HCT116 (cell line): ENCODE data around the gene LRP1B. TPM values are rescaled to one million over a fixed set of nuclear protein-coding genes. Genes with fewer than 3 reads are reported as not detected.

ENCODE experiments used
- ATAC-seq: fragments of 200-7000 bp; cut with Tn5 transposase; 2 replicates; pipeline ENCODE4 v1.9.1; 2020; ENCODE audit warnings: mild to moderate bottlenecking, moderate library complexity
- BruUV-seq: library from RNA; stranded (reverse); fragments of 400-500 nt; replicated peaks from 2 replicates; lab custom pipeline; 2021; lab: Mats Ljungman, UMichigan
- CTCF ChIA-PET: fragments of 300-600 bp; sonication (Branson Sonifier 250); formaldehyde crosslinking; loops from one replicate; lab custom pipeline; 2021; ENCODE audit warnings: antibody characterized with exemption; lab: Charles Lee
- POLR2A ChIA-PET: fragments of 300-600, 350-600 bp; sonication (Branson Sonifier 250); formaldehyde crosslinking; loops from one replicate; lab custom pipeline; 2021; ENCODE audit warnings: antibody characterized with exemption; lab: Charles Lee
- RAD21 ChIA-PET, 2 experiments: fragments of 300-600 bp; sonication (Branson Sonifier 250); formaldehyde crosslinking; loops; one replicate each; lab custom pipeline; 2023; ENCODE audit warnings: low total read pairs in 2 of 2; ENCODE audit not compliant: uncharacterized antibody in 2 of 2, unreplicated experiment in 2 of 2, low non-redundant PET in 1 of 2; lab: Charles Lee
- DNase-seq: peaks from one replicate; pipeline ENCODE4 v3.0.0-alpha.2; 2010; ENCODE audit warnings: low read depth, low spot score
- H2AFZ ChIP-seq: fragments of 200-600 bp; shearing (Covaris generic), sonication (generic); 2 replicates; pipeline ENCODE4 v1.6.1; 2017; ENCODE audit warnings: low read depth, mixed run types, mixed read lengths, antibody characterized with exemption, low read length; ENCODE audit not compliant: poor library complexity, severe bottlenecking
- H3K27ac ChIP-seq: 2 replicates; pipeline ENCODE4 v1.5.1; 2012; ENCODE audit warnings: low read depth, low read length
- H3K27me3 ChIP-seq: fragments of 200-600 bp; sonication (generic); 2 replicates; pipeline ENCODE4 v1.6.1; 2016; ENCODE audit warnings: mixed run types, low read length, mixed read lengths; ENCODE audit not compliant: insufficient read depth
- H3K36me3 ChIP-seq, 2 experiments: fragments of 200-500 bp in 1 of 2; fragments of 200-600 bp in 1 of 2; sonication (Bioruptor generic) in 1 of 2; sonication (generic) in 1 of 2; 2 replicates each; pipeline versions ENCODE4 v1.5.1 to v1.6.1; 2014 to 2016; ENCODE audit warnings: low read length in 2 of 2, inconsistent platforms in 1 of 2, mixed read lengths in 1 of 2, mixed run types in 1 of 2; ENCODE audit not compliant: insufficient read depth in 2 of 2, control insufficient read depth in 1 of 2
- H3K4me1 ChIP-seq, 2 experiments: fragments of 200-600 bp in 1 of 2; sonication (generic) in 1 of 2; 2 replicates each; pipeline versions ENCODE4 v1.5.1 to v1.6.1; 2012 to 2017; ENCODE audit warnings: low read length in 2 of 2, inconsistent platforms in 1 of 2, mild to moderate bottlenecking in 1 of 2, mixed read lengths in 1 of 2, mixed run types in 1 of 2, moderate library complexity in 1 of 2; ENCODE audit not compliant: insufficient read depth in 2 of 2, control insufficient read depth in 1 of 2
- H3K4me2 ChIP-seq: fragments of 200-600 bp; sonication (generic); 2 replicates; pipeline ENCODE4 v1.6.1; 2017; ENCODE audit warnings: mixed run types, low read length, mixed read lengths
- H3K4me3 ChIP-seq, 2 experiments: fragments of 200-600 bp in 1 of 2; sonication (generic) in 1 of 2; replicated peaks in 1 of 2; 2 replicates each; pipeline ENCODE4 v1.5.1; 2011 to 2016; ENCODE audit warnings: low read length in 2 of 2, control low read depth in 1 of 2, low read depth in 1 of 2, mild to moderate bottlenecking in 1 of 2, mixed read lengths in 1 of 2, mixed run types in 1 of 2
- H3K79me2 ChIP-seq: fragments of 200-600 bp; sonication (generic); 2 replicates; pipeline ENCODE4 v1.6.1; 2017; ENCODE audit warnings: mild to moderate bottlenecking, mixed run types, low read length, moderate library complexity, mixed read lengths; ENCODE audit not compliant: insufficient read depth
- H3K9ac ChIP-seq: fragments of 200-600 bp; sonication (generic); 2 replicates; pipeline ENCODE4 v1.6.1; 2016; ENCODE audit warnings: low read length, mixed read lengths
- H3K9me2 ChIP-seq: fragments of 200-600 bp; sonication (generic), shearing (Covaris generic); 2 replicates; pipeline ENCODE4 v1.6.1; 2017; ENCODE audit warnings: mixed run types, mild to moderate bottlenecking, moderate library complexity; ENCODE audit not compliant: insufficient read depth
- H3K9me3 ChIP-seq, 2 experiments: fragments of 200-500 bp in 1 of 2; fragments of 200-600 bp in 1 of 2; sonication (Bioruptor generic) in 1 of 2; sonication (generic) in 1 of 2; 2 replicates each; pipeline ENCODE4 v1.6.1; 2014 to 2017; ENCODE audit warnings: low read length in 2 of 2, mixed read lengths in 2 of 2, inconsistent platforms in 1 of 2, low read depth in 1 of 2, mild to moderate bottlenecking in 1 of 2, mixed run types in 1 of 2, moderate library complexity in 1 of 2; ENCODE audit not compliant: control insufficient read depth in 1 of 2, insufficient read depth in 1 of 2
- H4K20me1 ChIP-seq: fragments of 200-600 bp; sonication (generic), shearing (Covaris generic); 2 replicates; pipeline ENCODE4 v1.6.1; 2017; ENCODE audit warnings: mixed run types, mild to moderate bottlenecking, moderate library complexity; ENCODE audit not compliant: insufficient read depth
- CBX3 ChIP-seq: IDR thresholded peaks from 2 replicates; pipeline ENCODE4 v1.6.1; 2012; ENCODE audit warnings: low read depth
- EZH2 ChIP-seq: fragments of 200-600 bp; sonication (generic); IDR thresholded peaks from 2 replicates; pipeline ENCODE4 v1.6.1; 2017; ENCODE audit warnings: antibody characterized with exemption, mixed run types
- POLR2A ChIP-seq: IDR thresholded peaks from 2 replicates; pipeline ENCODE4 v1.7.0; 2011; ENCODE audit warnings: borderline replicate concordance; ENCODE audit not compliant: insufficient read depth, insufficient read length; ENCODE audit errors: extremely low read depth
- RAD21 ChIP-seq: IDR thresholded peaks from 2 replicates; pipeline ENCODE4 v1.6.1; 2012; ENCODE audit warnings: low read depth, mild to moderate bottlenecking
- SIN3A ChIP-seq: IDR thresholded peaks from 2 replicates; pipeline ENCODE4 v1.6.1; 2012; ENCODE audit warnings: low read depth
- SP1 ChIP-seq: IDR thresholded peaks from 2 replicates; pipeline ENCODE4 v1.6.1; 2012; ENCODE audit warnings: low read depth
- intact Hi-C: fragments of 100-400 bp; cut with micrococcal nuclease; formaldehyde crosslinking; loops from 2 replicates; pipeline ENCODE4 v1.10.0; 2022
- total RNA-seq: library from RNA; stranded (reverse); gene quantifications from one replicate; pipeline ENCODE4 v1.2.1, GENCODE V29; 2021; ENCODE audit not compliant: unreplicated experiment
- TF ChIP-seq, protein P1 (sequence below), 3 experiments: fragments of 200-600 bp in 1 of 3; sonication (generic) in 1 of 3; IDR thresholded peaks in 2 of 3; conservative IDR thresholded peaks in 1 of 3; 2 replicates each; pipeline ENCODE4 v1.5.1; 2012 to 2017; ENCODE audit warnings: low read depth in 2 of 3, low read length in 2 of 3, antibody characterized with exemption in 1 of 3, borderline replicate concordance in 1 of 3, control low read depth in 1 of 3, mild to moderate bottlenecking in 1 of 3, mixed read lengths in 1 of 3, mixed run types in 1 of 3, moderate library complexity in 1 of 3; ENCODE audit not compliant: insufficient read depth in 1 of 3
- TF ChIP-seq, protein P2 (sequence below): IDR thresholded peaks from 2 replicates; pipeline ENCODE4 v1.6.1; 2012
- TF ChIP-seq, protein P3 (sequence below): IDR thresholded peaks from 2 replicates; pipeline ENCODE4 v1.6.1; 2012; ENCODE audit warnings: low read depth

The LRP1B gene
- total RNA-seq, 1 experiment from 2014 or later, result 0.34 TPM

GRCh38 chr2:141590620-141591019 lies 540.2 kb downstream of the LRP1B start:
- RAD21 ChIA-PET, result no interaction called here
- POLR2A ChIA-PET, result no interaction called here

More at GRCh38 chr2:141590620-141591019, 540.2 kb downstream of the LRP1B start:
- H3K36me3 ChIP-seq, result no peaks in the 10 kb centered on the region
- H3K27ac ChIP-seq, result no peak overlapping the region
- no peak overlapping the region for H2AFZ ChIP-seq
- no peak overlapping the region for H3K4me2 ChIP-seq
- no peaks in the 10 kb centered on the region for H3K9me2 ChIP-seq
- no peaks in the 10 kb centered on the region for H3K9me3 ChIP-seq
- H4K20me1 ChIP-seq, result no peaks in the 10 kb centered on the region
- H3K27me3 ChIP-seq, result no peaks in the 10 kb centered on the region
- no peak overlapping the region for H3K9ac ChIP-seq
- CTCF ChIA-PET, result no interaction called here
- no peaks in the 10 kb centered on the region for H3K4me1 ChIP-seq
- DNase-seq, result no peak
- TF ChIP-seq, protein P1, sequence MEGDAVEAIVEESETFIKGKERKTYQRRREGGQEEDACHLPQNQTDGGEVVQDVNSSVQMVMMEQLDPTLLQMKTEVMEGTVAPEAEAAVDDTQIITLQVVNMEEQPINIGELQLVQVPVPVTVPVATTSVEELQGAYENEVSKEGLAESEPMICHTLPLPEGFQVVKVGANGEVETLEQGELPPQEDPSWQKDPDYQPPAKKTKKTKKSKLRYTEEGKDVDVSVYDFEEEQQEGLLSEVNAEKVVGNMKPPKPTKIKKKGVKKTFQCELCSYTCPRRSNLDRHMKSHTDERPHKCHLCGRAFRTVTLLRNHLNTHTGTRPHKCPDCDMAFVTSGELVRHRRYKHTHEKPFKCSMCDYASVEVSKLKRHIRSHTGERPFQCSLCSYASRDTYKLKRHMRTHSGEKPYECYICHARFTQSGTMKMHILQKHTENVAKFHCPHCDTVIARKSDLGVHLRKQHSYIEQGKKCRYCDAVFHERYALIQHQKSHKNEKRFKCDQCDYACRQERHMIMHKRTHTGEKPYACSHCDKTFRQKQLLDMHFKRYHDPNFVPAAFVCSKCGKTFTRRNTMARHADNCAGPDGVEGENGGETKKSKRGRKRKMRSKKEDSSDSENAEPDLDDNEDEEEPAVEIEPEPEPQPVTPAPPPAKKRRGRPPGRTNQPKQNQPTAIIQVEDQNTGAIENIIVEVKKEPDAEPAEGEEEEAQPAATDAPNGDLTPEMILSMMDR (IDR thresholded peaks at IDR 0.05 in 2 of 3, conservative IDR thresholded peaks at IDR 0.05 in 1 of 3; ENCODE audit: borderline replicate concordance in 1 of 3, insufficient read depth in 1 of 3, low read depth in 2 of 3, low read length in 2 of 3), result no peak
- TF ChIP-seq POLR2A (no peak), SIN3A (no peak), RAD21 (no peak), EZH2 (no peak), SP1 (no peak), CBX3 (no peak)
- TF ChIP-seq, protein P2, sequence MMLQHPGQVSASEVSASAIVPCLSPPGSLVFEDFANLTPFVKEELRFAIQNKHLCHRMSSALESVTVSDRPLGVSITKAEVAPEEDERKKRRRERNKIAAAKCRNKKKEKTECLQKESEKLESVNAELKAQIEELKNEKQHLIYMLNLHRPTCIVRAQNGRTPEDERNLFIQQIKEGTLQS, result no peak
- TF ChIP-seq, protein P3, sequence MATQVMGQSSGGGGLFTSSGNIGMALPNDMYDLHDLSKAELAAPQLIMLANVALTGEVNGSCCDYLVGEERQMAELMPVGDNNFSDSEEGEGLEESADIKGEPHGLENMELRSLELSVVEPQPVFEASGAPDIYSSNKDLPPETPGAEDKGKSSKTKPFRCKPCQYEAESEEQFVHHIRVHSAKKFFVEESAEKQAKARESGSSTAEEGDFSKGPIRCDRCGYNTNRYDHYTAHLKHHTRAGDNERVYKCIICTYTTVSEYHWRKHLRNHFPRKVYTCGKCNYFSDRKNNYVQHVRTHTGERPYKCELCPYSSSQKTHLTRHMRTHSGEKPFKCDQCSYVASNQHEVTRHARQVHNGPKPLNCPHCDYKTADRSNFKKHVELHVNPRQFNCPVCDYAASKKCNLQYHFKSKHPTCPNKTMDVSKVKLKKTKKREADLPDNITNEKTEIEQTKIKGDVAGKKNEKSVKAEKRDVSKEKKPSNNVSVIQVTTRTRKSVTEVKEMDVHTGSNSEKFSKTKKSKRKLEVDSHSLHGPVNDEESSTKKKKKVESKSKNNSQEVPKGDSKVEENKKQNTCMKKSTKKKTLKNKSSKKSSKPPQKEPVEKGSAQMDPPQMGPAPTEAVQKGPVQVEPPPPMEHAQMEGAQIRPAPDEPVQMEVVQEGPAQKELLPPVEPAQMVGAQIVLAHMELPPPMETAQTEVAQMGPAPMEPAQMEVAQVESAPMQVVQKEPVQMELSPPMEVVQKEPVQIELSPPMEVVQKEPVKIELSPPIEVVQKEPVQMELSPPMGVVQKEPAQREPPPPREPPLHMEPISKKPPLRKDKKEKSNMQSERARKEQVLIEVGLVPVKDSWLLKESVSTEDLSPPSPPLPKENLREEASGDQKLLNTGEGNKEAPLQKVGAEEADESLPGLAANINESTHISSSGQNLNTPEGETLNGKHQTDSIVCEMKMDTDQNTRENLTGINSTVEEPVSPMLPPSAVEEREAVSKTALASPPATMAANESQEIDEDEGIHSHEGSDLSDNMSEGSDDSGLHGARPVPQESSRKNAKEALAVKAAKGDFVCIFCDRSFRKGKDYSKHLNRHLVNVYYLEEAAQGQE, result no peak
- no TSS peak for BruUV-seq
- ATAC-seq, result no peak
- H3K4me3 ChIP-seq, result no peak overlapping the region
- H3K79me2 ChIP-seq, result no peaks in the 10 kb centered on the region
- intact Hi-C loops, result no loop called here
